ENCODE data around the gene SPINK1. TPM values are rescaled to one million over a fixed set of nuclear protein-coding genes. Genes with fewer than 3 reads are reported as not detected.

The SPINK1 gene
- polyA plus RNA-seq, 1 donor from 2014 or later, result not detected

GRCh38 chr5:147835386-147835798 lies 3.9 kb upstream of the SPINK1 start:
- Histone ChIP-seq H3K9me2 (ENCODE audit: insufficient read depth, low read length) (no peaks in the 10 kb centered on the region), H3K79me2 (replicated peaks; ENCODE audit: insufficient read depth, low read length) (no peaks in the 10 kb centered on the region), H2AFZ (ENCODE audit: low read depth, low read length) (no peak overlapping the region), H3K4me3 (ENCODE audit: low read length) (no peak overlapping the region), H3K9ac (ENCODE audit: low read length) (no peak overlapping the region), H3K36me3 (ENCODE audit: insufficient read depth, low read length) (no peaks in the 10 kb centered on the region), H3K27ac (ENCODE audit: low read length) (no peak overlapping the region), H3K9me3 (ENCODE audit: low read length) (no peaks in the 10 kb centered on the region), H3F3A (ENCODE audit: insufficient read depth, low read length, poor library complexity, severe bottlenecking) (no peaks in the 10 kb centered on the region), H4K20me1 (ENCODE audit: insufficient read depth) (no peaks in the 10 kb centered on the region), H3K27me3 (ENCODE audit: insufficient read depth, low read depth, low read length) (no peaks in the 10 kb centered on the region), H3K4me2 (ENCODE audit: low read length) (no peak overlapping the region)
- TF ChIP-seq EP300 (conservative IDR thresholded peaks at IDR 0.05; ENCODE audit: poor library complexity, severe bottlenecking), result no peak

- no peak for TF ChIP-seq TAF1 (IDR thresholded peaks at IDR 0.05; ENCODE audit: low read depth)
- no peak for TF ChIP-seq RAD21 (conservative IDR thresholded peaks at IDR 0.05)
- no peak for TF ChIP-seq POLR2AphosphoS5 (IDR thresholded peaks at IDR 0.05)
- TF ChIP-seq EP300 (conservative IDR thresholded peaks at IDR 0.05; ENCODE audit: poor library complexity, severe bottlenecking), result no peak
- no peak for TF ChIP-seq MXI1 (conservative IDR thresholded peaks at IDR 0.05; ENCODE audit: poor library complexity, severe bottlenecking)
- TF ChIP-seq SMC3 (conservative IDR thresholded peaks at IDR 0.05; ENCODE audit: poor library complexity), result no peak
- no peak for TF ChIP-seq EZH2 (IDR thresholded peaks at IDR 0.05; ENCODE audit: borderline replicate concordance, insufficient read depth, low read length, poor library complexity, severe bottlenecking)
- TF ChIP-seq REST (IDR thresholded peaks at IDR 0.05; ENCODE audit: borderline replicate concordance), result no peak
- TF ChIP-seq CTCF (IDR thresholded peaks at IDR 0.05; ENCODE audit: poor library complexity, severe bottlenecking), result no peak
- H4K20me1 ChIP-seq (ENCODE audit: insufficient read depth), result no peaks in the 10 kb centered on the region
- H3K9me3 ChIP-seq (ENCODE audit: low read length), result no peaks in the 10 kb centered on the region
- H3K4me2 ChIP-seq (ENCODE audit: low read length), result no peak overlapping the region
- no peak overlapping the region for H3K9ac ChIP-seq (ENCODE audit: low read length)
- H3F3A ChIP-seq (ENCODE audit: insufficient read depth, low read length, poor library complexity, severe bottlenecking), result no peaks in the 10 kb centered on the region
- H3K79me2 ChIP-seq (replicated peaks; ENCODE audit: insufficient read depth, low read length), result no peaks in the 10 kb centered on the region
- H3K27me3 ChIP-seq (ENCODE audit: insufficient read depth, low read depth, low read length), result no peaks in the 10 kb centered on the region
- H3K9me2 ChIP-seq (ENCODE audit: insufficient read depth, low read length), result no peaks in the 10 kb centered on the region
- no peak overlapping the region for H3K4me3 ChIP-seq (ENCODE audit: low read length)
- H3K36me3 ChIP-seq (ENCODE audit: insufficient read depth, low read length), result no peaks in the 10 kb centered on the region
- H2AFZ ChIP-seq (ENCODE audit: low read depth, low read length), result no peak overlapping the region
- no peak overlapping the region for H3K27ac ChIP-seq (ENCODE audit: low read length)
These were observed 1.1 kb upstream of the SPINK1 start for GRCh38 chr5:147832541-147832940.

GRCh38 chr5:147830035-147830434 lies 1.4 kb downstream of the SPINK1 start:
- no peaks in the 10 kb centered on the region for H4K20me1 ChIP-seq (ENCODE audit: insufficient read depth)
- H3K79me2 ChIP-seq (replicated peaks; ENCODE audit: insufficient read depth, low read length), result no peaks in the 10 kb centered on the region
- no peaks in the 10 kb centered on the region for H3K9me3 ChIP-seq (ENCODE audit: low read length)
- H3K9me2 ChIP-seq (ENCODE audit: insufficient read depth, low read length), result no peaks in the 10 kb centered on the region
- no peaks in the 10 kb centered on the region for H3K36me3 ChIP-seq (ENCODE audit: insufficient read depth, low read length)
- no peaks in the 10 kb centered on the region for H3K27me3 ChIP-seq (ENCODE audit: insufficient read depth, low read depth, low read length)
- TF ChIP-seq EP300 (conservative IDR thresholded peaks at IDR 0.05; ENCODE audit: poor library complexity, severe bottlenecking) (no peak), TAF1 (IDR thresholded peaks at IDR 0.05; ENCODE audit: low read depth) (no peak), SMC3 (conservative IDR thresholded peaks at IDR 0.05; ENCODE audit: poor library complexity) (no peak), EZH2 (IDR thresholded peaks at IDR 0.05; ENCODE audit: borderline replicate concordance, insufficient read depth, low read length, poor library complexity, severe bottlenecking) (no peak), RAD21 (conservative IDR thresholded peaks at IDR 0.05) (no peak), MXI1 (conservative IDR thresholded peaks at IDR 0.05; ENCODE audit: poor library complexity, severe bottlenecking) (no peak), CTCF (IDR thresholded peaks at IDR 0.05; ENCODE audit: poor library complexity, severe bottlenecking) (no peak), POLR2AphosphoS5 (IDR thresholded peaks at IDR 0.05) (no peak), REST (IDR thresholded peaks at IDR 0.05; ENCODE audit: borderline replicate concordance) (no peak)
- no peak overlapping the region for H3K27ac ChIP-seq (ENCODE audit: low read length)
- H3K4me2 ChIP-seq (ENCODE audit: low read length), result no peak overlapping the region
- no peak overlapping the region for H3K9ac ChIP-seq (ENCODE audit: low read length)
- H2AFZ ChIP-seq (ENCODE audit: low read depth, low read length), result no peak overlapping the region
- H3F3A ChIP-seq (ENCODE audit: insufficient read depth, low read length, poor library complexity, severe bottlenecking), result no peaks in the 10 kb centered on the region
- no peak overlapping the region for H3K4me3 ChIP-seq (ENCODE audit: low read length)
